Thyroid gland (tissue), 4 donors: ENCODE results near the gene NOSIP. TPM values are rescaled to one million over a fixed set of nuclear protein-coding genes. Genes with fewer than 3 reads are reported as not detected.

Source experiments
- DNase-seq, 2 donors: peaks; one replicate each; pipeline ENCODE4 v3.0.0-alpha.2; 2019
- H3K27ac ChIP-seq, 3 donors: fragments of 200-600 bp; sonication (generic); 1 replicate in 2 of 3; 2 replicates in 1 of 3; pipeline ENCODE4 v1.5.1; 2016 to 2019; ENCODE audit warnings: mild to moderate bottlenecking in 1 of 3, moderate library complexity in 1 of 3
- H3K27me3 ChIP-seq: fragments of 200-600 bp; sonication (generic); one replicate; pipeline ENCODE4 v1.5.1; 2019
- H3K36me3 ChIP-seq, 2 donors: fragments of 200-600 bp; sonication (generic); one replicate each; pipeline ENCODE4 v1.5.1; 2016 to 2019
- H3K4me1 ChIP-seq, 2 donors: fragments of 200-600 bp; sonication (generic); one replicate each; pipeline ENCODE4 v1.5.1; 2017 to 2019
- H3K4me3 ChIP-seq, 3 donors: fragments of 200-600 bp; sonication (generic); replicated peaks in 1 of 3; 1 replicate in 2 of 3; 2 replicates in 1 of 3; pipeline ENCODE4 v1.5.1; 2016; ENCODE audit warnings: mild to moderate bottlenecking in 1 of 3
- H3K9me3 ChIP-seq: fragments of 200-600 bp; sonication (generic); one replicate; pipeline ENCODE4 v1.5.1; 2017
- CTCF ChIP-seq, 6 experiments: fragments of 200-600 bp in 3 of 6; fragments of 450-650 bp in 3 of 6; sonication (generic) in 3 of 6; IDR thresholded peaks; one replicate each; pipeline ENCODE4 v1.5.1; 2016 to 2019; ENCODE audit warnings: antibody characterized with exemption in 6 of 6, mild to moderate bottlenecking in 2 of 6, inconsistent platforms in 1 of 6, moderate library complexity in 1 of 6
- POLR2A ChIP-seq, 2 donors: fragments of 450-650 bp; IDR thresholded peaks; one replicate each; pipeline ENCODE4 v1.6.1; 2017; ENCODE audit warnings: antibody characterized with exemption in 2 of 2, mild to moderate bottlenecking in 2 of 2, moderate library complexity in 1 of 2
- WGBS, 2 donors: methylation state at CpG; one replicate each; pipeline ENCODE4 v1.1.5; 2017; 5-methylcytosine and 5-hydroxymethylcytosine counted together
- intact Hi-C: fragments of 100-400 bp; cut with DNase I; formaldehyde crosslinking; loops from one replicate; pipeline ENCODE4 v1.15.1; 2023
- total RNA-seq, 4 donors: library from RNA; depleted of rRNA; stranded (reverse); fragments of >200 nt; gene quantifications; one replicate each; pipeline ENCODE4 v1.2.3, GENCODE V29; 2016

The NOSIP gene
- total RNA-seq, 4 donors from 2014 or later, result 46.1 to 94.6 (median 64.7) TPM

GRCh38 chr19:49599378-49600295 is 19.3 kb upstream of the NOSIP start:
- 91 to 93% methylated on average over 23 to 25 of the region's 26 CpGs for WGBS, 2 donors
- Histone ChIP-seq H3K36me3 (peaks cover 60 to 83% of the 10 kb centered on the region in 2 donors), H3K4me3 (no peak overlapping the region), H3K27me3 (no peaks in the 10 kb centered on the region), H3K4me1 (no peaks in the 10 kb centered on the region), H3K27ac (no peak overlapping the region), H3K9me3 (no peaks in the 10 kb centered on the region)
- no peak for DNase-seq
- TF ChIP-seq POLR2A (IDR thresholded peaks at IDR 0.05) (no peak), CTCF (IDR thresholded peaks at IDR 0.05) (no peak)
- intact Hi-C loops, result loop anchor here (5.0 kb wide), 1 partner anchor 38 kb away; no protein-coding TSS in a partner anchor

GRCh38 chr19:49597703-49597974 is 17.3 kb upstream of the NOSIP start:
- TF ChIP-seq POLR2A (IDR thresholded peaks at IDR 0.05), result no peak
- TF ChIP-seq CTCF (IDR thresholded peaks at IDR 0.05), result no peak
- intact Hi-C loops, result loop anchor here (5.0 kb wide), 1 partner anchor 40 kb away; no protein-coding TSS in a partner anchor
- WGBS, 2 donors, result 92 to 97% methylated on average over 23 to 27 of the region's 29 CpGs
- Histone ChIP-seq H3K9me3 (no peaks in the 10 kb centered on the region), H3K4me3 (no peak overlapping the region), H3K36me3 (peaks cover 48 to 71% of the 10 kb centered on the region in 2 donors), H3K4me1 (peaks cover 5 to 11% of the 10 kb centered on the region in 2 donors), H3K27ac (no peak overlapping the region), H3K27me3 (no peaks in the 10 kb centered on the region)
- DNase-seq, result no peak

- no peak for TF ChIP-seq CTCF (IDR thresholded peaks at IDR 0.05)
- no peak for TF ChIP-seq POLR2A (IDR thresholded peaks at IDR 0.05)
- H3K4me1 ChIP-seq, result peaks cover 11 to 14% of the 10 kb centered on the region in 2 donors
- H3K4me3 ChIP-seq, result no peak overlapping the region
- DNase-seq, result no peak
- no peak overlapping the region for H3K27ac ChIP-seq
- peaks cover 43 to 67% of the 10 kb centered on the region in 2 donors for H3K36me3 ChIP-seq
- intact Hi-C loops, result loop anchor here (5.0 kb wide), 1 partner anchor 40 kb away; no protein-coding TSS in a partner anchor
- WGBS, 2 donors, result 96 to 99% methylated on average over 30 to 52 of the region's 65 CpGs
- no peaks in the 10 kb centered on the region for H3K9me3 ChIP-seq
- H3K27me3 ChIP-seq, result no peaks in the 10 kb centered on the region
Observed at GRCh38 chr19:49596954-49597702, 16.8 kb upstream of the NOSIP start.

- DNase-seq, result no peak
- H3K27ac ChIP-seq, result no peak overlapping the region
- H3K27me3 ChIP-seq, result no peaks in the 10 kb centered on the region
- no peaks in the 10 kb centered on the region for H3K9me3 ChIP-seq
- peaks cover 12 to 14% of the 10 kb centered on the region in 2 donors for H3K4me1 ChIP-seq
- no peak for TF ChIP-seq POLR2A (IDR thresholded peaks at IDR 0.05)
- no peak for TF ChIP-seq CTCF (IDR thresholded peaks at IDR 0.05)
- peaks cover 40 to 61% of the 10 kb centered on the region in 2 donors for H3K36me3 ChIP-seq
- no peak overlapping the region for H3K4me3 ChIP-seq
- intact Hi-C loops, result loop anchor here (5.0 kb wide), 1 partner anchor 41 kb away; no protein-coding TSS in a partner anchor
- WGBS, 2 donors, result 93 to 100% methylated on average over 8 to 13 of the region's 15 CpGs
Observed at GRCh38 chr19:49596407-49596806, 16.1 kb upstream of the NOSIP start.
